WTC11 (cell line): Measurements from ENCODE around the gene GNG4. TPM values are rescaled to one million over a fixed set of nuclear protein-coding genes. Genes with fewer than 3 reads are reported as not detected.

Experiments used
- ATAC-seq: fragments of 200-7000 bp; cut with Tn5 transposase; 2 replicates; pipeline ENCODE4 v1.10.0; 2021; ENCODE audit warnings: mild to moderate bottlenecking, moderate library complexity
- CTCF ChIA-PET: fragments of 300-600 bp; sonication (Branson Sonifier 250); formaldehyde crosslinking; loops from one replicate; lab custom pipeline; 2021; ENCODE audit warnings: antibody characterized with exemption; lab: Charles Lee
- POLR2A ChIA-PET: fragments of 350-600 bp; sonication (Branson Sonifier 250); formaldehyde crosslinking; loops from one replicate; lab custom pipeline; 2021; ENCODE audit warnings: antibody characterized with exemption; lab: Charles Lee
- DNase-seq: peaks from one replicate; pipeline ENCODE4 v3.0.0; 2021; ENCODE audit warnings: low spot score
- H3K27ac Mint-ChIP-seq: 2 replicates; pipeline ENCODE4 v1.8.0; 2021; ENCODE audit warnings: mixed read lengths
- H3K27me3 Mint-ChIP-seq: 2 replicates; pipeline ENCODE4 v1.8.0; 2021; ENCODE audit warnings: low read depth, mild to moderate bottlenecking, moderate library complexity, mixed read lengths
- H3K36me3 Mint-ChIP-seq: 2 replicates; pipeline ENCODE4 v1.8.0; 2021; ENCODE audit warnings: mixed read lengths
- H3K4me1 Mint-ChIP-seq: 2 replicates; pipeline ENCODE4 v1.8.0; 2022; ENCODE audit warnings: mixed read lengths
- H3K4me3 Mint-ChIP-seq: 2 replicates; pipeline ENCODE4 v1.8.0; 2021; ENCODE audit warnings: mild to moderate bottlenecking, moderate library complexity, mixed read lengths
- H3K9me3 Mint-ChIP-seq: 2 replicates; pipeline ENCODE4 v1.8.0; 2021; ENCODE audit warnings: mixed read lengths
- AR ChIP-seq: fragments of 250-450 bp; sonication (Bioruptor Pico); IDR thresholded peaks from 2 replicates; pipeline ENCODE4 v1.9.0; 2021; ENCODE audit warnings: mild to moderate bottlenecking
- ARID4B ChIP-seq: sonication (generic); formaldehyde crosslinking; IDR thresholded peaks from 2 replicates; pipeline ENCODE4 v1.8.0; 2023; ENCODE audit warnings: missing genetic modification reagents, mild to moderate bottlenecking, borderline replicate concordance
- ATF3 ChIP-seq: sonication (generic); formaldehyde crosslinking; conservative IDR thresholded peaks from 2 replicates; pipeline ENCODE4 v1.8.1; 2022; ENCODE audit warnings: mild to moderate bottlenecking, missing genetic modification reagents
- ETV6 ChIP-seq: sonication (generic); formaldehyde crosslinking; IDR thresholded peaks from 2 replicates; pipeline ENCODE4 v1.8.1; 2022; ENCODE audit warnings: mild to moderate bottlenecking, missing genetic modification reagents
- MXD4 ChIP-seq: fragments of 250-450 bp; sonication (Bioruptor Pico); IDR thresholded peaks from 2 replicates; pipeline ENCODE4 v1.8.0; 2021; ENCODE audit warnings: mild to moderate bottlenecking, moderate library complexity, borderline replicate concordance
- NFE2L1 ChIP-seq: sonication (generic); formaldehyde crosslinking; IDR thresholded peaks from 2 replicates; pipeline ENCODE4 v1.8.1; 2023; ENCODE audit warnings: missing genetic modification reagents
- NR1H2 ChIP-seq: sonication (generic); formaldehyde crosslinking; IDR thresholded peaks from 2 replicates; pipeline ENCODE4 v1.9.0; 2021; ENCODE audit warnings: mild to moderate bottlenecking, moderate library complexity, missing genetic modification reagents
- RORB ChIP-seq: fragments of 250-450 bp; sonication (Bioruptor Pico); IDR thresholded peaks from 2 replicates; pipeline ENCODE4 v1.9.0; 2021; ENCODE audit warnings: mild to moderate bottlenecking
- SOX15 ChIP-seq: fragments of 250-450 bp; sonication (Bioruptor Pico); IDR thresholded peaks from 2 replicates; pipeline ENCODE4 v1.9.0; 2021; ENCODE audit warnings: mild to moderate bottlenecking
- TCF7 ChIP-seq: sonication (generic); formaldehyde crosslinking; IDR thresholded peaks from 2 replicates; pipeline ENCODE4 v1.8.0; 2022; ENCODE audit warnings: mild to moderate bottlenecking, low read depth, missing genetic modification reagents, moderate library complexity
- TP53 ChIP-seq: sonication (generic); formaldehyde crosslinking; IDR thresholded peaks from 2 replicates; pipeline ENCODE4 v1.8.1; 2023; ENCODE audit warnings: mild to moderate bottlenecking, missing genetic modification reagents
- ZNF219 ChIP-seq: sonication (generic); formaldehyde crosslinking; IDR thresholded peaks from 2 replicates; pipeline ENCODE4 v1.8.0; 2023; ENCODE audit warnings: missing genetic modification reagents, mild to moderate bottlenecking, borderline replicate concordance
- ZNF416 ChIP-seq: fragments of 250-450 bp; sonication (Bioruptor Pico); IDR thresholded peaks from 2 replicates; pipeline ENCODE4 v1.9.0; 2021; ENCODE audit warnings: mild to moderate bottlenecking, inconsistent platforms
- ZNF512 ChIP-seq: sonication (generic); formaldehyde crosslinking; IDR thresholded peaks from 2 replicates; pipeline ENCODE4 v1.8.1; 2022; ENCODE audit warnings: missing genetic modification reagents, borderline replicate concordance
- ZNF532 ChIP-seq: fragments of 250-450 bp; sonication (Bioruptor Pico); IDR thresholded peaks from 2 replicates; pipeline ENCODE4 v1.9.0; 2021; ENCODE audit warnings: mild to moderate bottlenecking, borderline replicate concordance
- total RNA-seq: library from RNA; stranded (reverse); gene quantifications from 3 replicates; pipeline ENCODE4 v1.2.3, GENCODE V29; 2021

The GNG4 gene
- total RNA-seq, 1 experiment from 2014 or later, result 38.3 TPM

- peak; percentile 63 for DNase-seq
- H3K36me3 Mint-ChIP-seq, result peaks cover 6% of the 10 kb centered on the region; the same call in 1 of the 2 replicates
- no peaks in the 10 kb centered on the region for H3K27me3 Mint-ChIP-seq
- ChIA-PET POLR2A (no interaction called here), CTCF (interaction anchor here (1.0 to 1.5 kb wide), 3 partner anchors 9 to 32 kb away, joined by 4 to 6 read pairs (median 5); no protein-coding TSS in a partner anchor)
- ATAC-seq, result peak; percentile 51
- no peaks in the 10 kb centered on the region for H3K4me1 Mint-ChIP-seq
- no peak overlapping the region for H3K27ac Mint-ChIP-seq
- TF ChIP-seq TCF7 (CRISPR knock-in tag) (no peak), ZNF219 (no peak), SOX15 (CRISPR knock-in tag) (no peak), ZNF512 (no peak), ZNF532 (no peak), NFE2L1 (CRISPR knock-in tag) (no peak), TP53 (CRISPR knock-in tag) (no peak), NR1H2 (CRISPR knock-in tag) (no peak), MXD4 (CRISPR knock-in tag) (no peak), ETV6 (no peak), ATF3 (CRISPR knock-in tag) (no peak), ZNF416 (CRISPR knock-in tag) (no peak), ARID4B (CRISPR knock-in tag) (no peak), AR (CRISPR knock-in tag) (no peak), RORB (CRISPR knock-in tag) (no peak)
- H3K4me3 Mint-ChIP-seq, result no peak overlapping the region
- H3K9me3 Mint-ChIP-seq, result no peaks in the 10 kb centered on the region
These were observed 83.5 kb downstream of the GNG4 start for GRCh38 chr1:235566084-235566483.
